Activated T-helper 9 cell treated with anti-CD3 and anti-CD28 coated beads, Interleukin-2, amount 50 U/mL, for 16 hours (primary cell): ENCODE measurements around the gene ITGB3.

Experiments used
- DNase-seq: peaks from one replicate; pipeline ENCODE4 v3.0.0-alpha.2; 2020; ENCODE audit warnings: low read depth

The ITGB3 gene

GRCh38 chr17:47299239-47299910, 45.7 kb downstream of the ITGB3 start:
- DNase-seq: no peak

GRCh38 chr17:47300718-47301117, 47.1 kb downstream of the ITGB3 start:
- DNase-seq: no peak

GRCh38 chr17:47301161-47301560, 47.5 kb downstream of the ITGB3 start:
- no peak for DNase-seq

GRCh38 chr17:47301831-47302230, 48.2 kb downstream of the ITGB3 start:
- DNase-seq: no peak

GRCh38 chr17:47304186-47304585, 50.6 kb downstream of the ITGB3 start:
- DNase-seq: no peak

GRCh38 chr17:47305302-47305923, 51.8 kb downstream of the ITGB3 start:
- no peak for DNase-seq

- DNase-seq: no peak
Measured at GRCh38 chr17:47310186-47310733, 56.6 kb downstream of the ITGB3 start.

GRCh38 chr17:47311420-47311819, 57.8 kb downstream of the ITGB3 start:
- no peak for DNase-seq

- no peak for DNase-seq
Measured at GRCh38 chr17:47315451-47316266, 62.0 kb downstream of the ITGB3 start.

GRCh38 chr17:47316311-47316710, 62.7 kb downstream of the ITGB3 start:
- no peak for DNase-seq

GRCh38 chr17:47317119-47317518, 63.5 kb downstream of the ITGB3 start:
- DNase-seq: no peak

GRCh38 chr17:47318197-47318918, 64.7 kb downstream of the ITGB3 start:
- no peak for DNase-seq

GRCh38 chr17:47320879-47321502, 67.4 kb downstream of the ITGB3 start:
- DNase-seq: no peak

- DNase-seq: peak; percentile 61
Measured at GRCh38 chr17:47323382-47324223, 70.0 kb downstream of the ITGB3 start, which contains the start of gene EFCAB13. TSS of gene EFCAB13 (plus strand) at chr17:47323955. CDS start at chr17:47328354, 4,399 bp downstream.

- peak; percentile 22 for DNase-seq
Measured at GRCh38 chr17:47324224-47325020, 70.8 kb downstream of the ITGB3 start.

GRCh38 chr17:47325176-47325575, 71.5 kb downstream of the ITGB3 start:
- no peak for DNase-seq

- DNase-seq: no peak
Measured at GRCh38 chr17:47330548-47330947, 76.9 kb downstream of the ITGB3 start.

GRCh38 chr17:47332287-47332686, 78.7 kb downstream of the ITGB3 start:
- no peak for DNase-seq

- no peak for DNase-seq
Measured at GRCh38 chr17:47335101-47335936, 81.7 kb downstream of the ITGB3 start.
